Measurements from ENCODE around the gene SLC25A24. TPM values are rescaled to one million over a fixed set of nuclear protein-coding genes. Genes with fewer than 3 reads are reported as not detected.
"Not testable (repeated sequence)": the region's sequence is repeated elsewhere in the genome, so short reads cannot be mapped to it uniquely, and the experiment has no call there.

SLC25A24 gene
- total RNA-seq, 1 donor from 2014 or later: 46.9 TPM

- no peak overlapping the region for H3K27ac Mint-ChIP-seq
Observed at GRCh38 chr1:108151548-108151947, 48.6 kb downstream of the SLC25A24 start.

GRCh38 chr1:108149796-108150467 lies 50.2 kb downstream of the SLC25A24 start:
- Mint-ChIP-seq H3K4me3 (ENCODE audit: low read depth) (no peak overlapping the region), H3K9me3 (ENCODE audit: low read depth) (peaks cover 23% of the 10 kb centered on the region), H3K36me3 (ENCODE audit: insufficient read depth) (peaks cover 53% of the 10 kb centered on the region), H3K4me1 (ENCODE audit: low read depth) (no peaks in the 10 kb centered on the region), H3K27me3 (no peaks in the 10 kb centered on the region), H3K27ac (no peak overlapping the region)
- DNase-seq (ENCODE audit: low spot score, unreplicated experiment): no peak
- TF ChIP-seq CTCF (IDR thresholded peaks at IDR 0.05; ENCODE audit: unreplicated experiment): no peak

More at GRCh38 chr1:108151548-108151947, 48.6 kb downstream of the SLC25A24 start:
- TF ChIP-seq CTCF (IDR thresholded peaks at IDR 0.05; ENCODE audit: unreplicated experiment): no peak
- H3K4me1 Mint-ChIP-seq (ENCODE audit: low read depth): no peaks in the 10 kb centered on the region
- DNase-seq (ENCODE audit: low spot score, unreplicated experiment): no peak
- peaks cover 16% of the 10 kb centered on the region for H3K9me3 Mint-ChIP-seq (ENCODE audit: low read depth)
- H3K27me3 Mint-ChIP-seq: no peaks in the 10 kb centered on the region
- H3K4me3 Mint-ChIP-seq (ENCODE audit: low read depth): no peak overlapping the region
- peaks cover 42% of the 10 kb centered on the region for H3K36me3 Mint-ChIP-seq (ENCODE audit: insufficient read depth)

GRCh38 chr1:108144569-108144968 lies 55.6 kb downstream of the SLC25A24 start:
- peaks cover 29% of the 10 kb centered on the region for H3K9me3 Mint-ChIP-seq (ENCODE audit: low read depth)

GRCh38 chr1:108142773-108143394 lies 57.3 kb downstream of the SLC25A24 start:
- Mint-ChIP-seq H3K9me3 (ENCODE audit: low read depth) (peaks cover 25% of the 10 kb centered on the region), H3K27me3 (no peaks in the 10 kb centered on the region), H3K4me3 (ENCODE audit: low read depth) (no peak overlapping the region), H3K4me1 (ENCODE audit: low read depth) (no peaks in the 10 kb centered on the region), H3K27ac (no peak overlapping the region), H3K36me3 (ENCODE audit: insufficient read depth) (peaks cover 73% of the 10 kb centered on the region)
- no peak for DNase-seq (ENCODE audit: low spot score, unreplicated experiment)
- no peak for TF ChIP-seq CTCF (IDR thresholded peaks at IDR 0.05; ENCODE audit: unreplicated experiment)

More at GRCh38 chr1:108144569-108144968, 55.6 kb downstream of the SLC25A24 start:
- peaks cover 76% of the 10 kb centered on the region for H3K36me3 Mint-ChIP-seq (ENCODE audit: insufficient read depth)
- H3K4me1 Mint-ChIP-seq (ENCODE audit: low read depth); DNase-seq (ENCODE audit: low spot score, unreplicated experiment); H3K27me3 Mint-ChIP-seq; H3K27ac Mint-ChIP-seq; H3K4me3 Mint-ChIP-seq (ENCODE audit: low read depth): not testable (repeated sequence)

- Mint-ChIP-seq H3K27ac (no peak overlapping the region), H3K36me3 (ENCODE audit: insufficient read depth) (peaks cover 68% of the 10 kb centered on the region), H3K4me1 (ENCODE audit: low read depth) (no peaks in the 10 kb centered on the region), H3K27me3 (no peaks in the 10 kb centered on the region), H3K4me3 (ENCODE audit: low read depth) (no peak overlapping the region), H3K9me3 (ENCODE audit: low read depth) (peaks cover 20% of the 10 kb centered on the region)
- no peak for TF ChIP-seq CTCF (IDR thresholded peaks at IDR 0.05; ENCODE audit: unreplicated experiment)
- DNase-seq (ENCODE audit: low spot score, unreplicated experiment): no peak
Observed at GRCh38 chr1:108142258-108142657, 57.9 kb downstream of the SLC25A24 start.

GRCh38 chr1:108141621-108142020 lies 58.5 kb downstream of the SLC25A24 start:
- no peak for TF ChIP-seq CTCF (IDR thresholded peaks at IDR 0.05; ENCODE audit: unreplicated experiment)
- DNase-seq (ENCODE audit: low spot score, unreplicated experiment): no peak
- peaks cover 15% of the 10 kb centered on the region for H3K9me3 Mint-ChIP-seq (ENCODE audit: low read depth)
- H3K27ac Mint-ChIP-seq: no peak overlapping the region
- no peak overlapping the region for H3K4me3 Mint-ChIP-seq (ENCODE audit: low read depth)
- no peaks in the 10 kb centered on the region for H3K27me3 Mint-ChIP-seq
- H3K36me3 Mint-ChIP-seq (ENCODE audit: insufficient read depth): peaks cover 65% of the 10 kb centered on the region
- H3K4me1 Mint-ChIP-seq (ENCODE audit: low read depth): no peaks in the 10 kb centered on the region

All from progenitor cell of endocrine pancreas (in vitro differentiated cells).